ENCODE data around the gene IFI44L.

GRCh38 chr1:78633209-78633608 lies 13.0 kb downstream of the IFI44L start:
- no peak for TF ChIP-seq EZH2phosphoT487 (IDR thresholded peaks at IDR 0.05; ENCODE audit: insufficient read depth, low read depth)
- TF ChIP-seq EZH2 (IDR thresholded peaks at IDR 0.05; ENCODE audit: insufficient read depth, poor library complexity, severe bottlenecking): no peak
